ENCODE results near the gene ZBTB3.

GRCh38 chr11:62755086-62755615 is 1.2 kb upstream of the ZBTB3 start:
- TF ChIP-seq, protein P1, sequence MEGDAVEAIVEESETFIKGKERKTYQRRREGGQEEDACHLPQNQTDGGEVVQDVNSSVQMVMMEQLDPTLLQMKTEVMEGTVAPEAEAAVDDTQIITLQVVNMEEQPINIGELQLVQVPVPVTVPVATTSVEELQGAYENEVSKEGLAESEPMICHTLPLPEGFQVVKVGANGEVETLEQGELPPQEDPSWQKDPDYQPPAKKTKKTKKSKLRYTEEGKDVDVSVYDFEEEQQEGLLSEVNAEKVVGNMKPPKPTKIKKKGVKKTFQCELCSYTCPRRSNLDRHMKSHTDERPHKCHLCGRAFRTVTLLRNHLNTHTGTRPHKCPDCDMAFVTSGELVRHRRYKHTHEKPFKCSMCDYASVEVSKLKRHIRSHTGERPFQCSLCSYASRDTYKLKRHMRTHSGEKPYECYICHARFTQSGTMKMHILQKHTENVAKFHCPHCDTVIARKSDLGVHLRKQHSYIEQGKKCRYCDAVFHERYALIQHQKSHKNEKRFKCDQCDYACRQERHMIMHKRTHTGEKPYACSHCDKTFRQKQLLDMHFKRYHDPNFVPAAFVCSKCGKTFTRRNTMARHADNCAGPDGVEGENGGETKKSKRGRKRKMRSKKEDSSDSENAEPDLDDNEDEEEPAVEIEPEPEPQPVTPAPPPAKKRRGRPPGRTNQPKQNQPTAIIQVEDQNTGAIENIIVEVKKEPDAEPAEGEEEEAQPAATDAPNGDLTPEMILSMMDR (IDR thresholded peaks at IDR 0.05) = no peak
- TF ChIP-seq POLR2AphosphoS5 (IDR thresholded peaks at IDR 0.05; ENCODE audit: low read depth, low read length) (no peak), TCF7L2 (IDR thresholded peaks at IDR 0.05; ENCODE audit: low read depth, low read length) (no peak), SIN3A (IDR thresholded peaks at IDR 0.05; ENCODE audit: borderline replicate concordance, insufficient read depth, low read depth, low read length) (no peak)
